ENCODE measurements around the gene HTT.
A peak's percentile ranks its signal among the peaks of the same experiment; 100 is the strongest.

HTT gene

DNA sequence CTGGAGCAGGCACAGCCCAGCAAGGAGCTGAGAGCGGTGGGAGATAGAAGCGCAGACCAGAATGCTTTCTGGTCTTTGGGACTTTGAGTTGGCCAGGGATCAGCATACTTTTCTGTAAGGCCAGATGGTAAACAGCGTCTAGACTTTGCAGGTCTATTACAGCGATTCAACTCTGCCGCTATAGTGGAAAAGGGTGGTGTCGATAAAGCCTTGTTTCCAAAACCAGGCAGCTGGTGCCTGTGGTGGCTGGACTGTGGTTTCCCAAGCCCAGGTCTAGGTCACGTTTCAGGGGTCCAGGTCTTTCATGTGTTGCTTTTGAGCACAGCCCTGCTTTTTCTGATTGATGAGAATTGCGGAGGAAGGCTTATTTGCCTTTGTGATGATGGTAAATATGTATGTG lies 40.2 kb upstream of the HTT start:
- TF ChIP-seq CTCF (IDR thresholded peaks at IDR 0.05; ENCODE audit: insufficient read depth, low read depth, low read length, missing control alignments), result no peak
- DNase-seq (ENCODE audit: low read depth), result no peak
- H3K4me3 ChIP-seq (ENCODE audit: low read depth, low read length), result no peak overlapping the region

DNA sequence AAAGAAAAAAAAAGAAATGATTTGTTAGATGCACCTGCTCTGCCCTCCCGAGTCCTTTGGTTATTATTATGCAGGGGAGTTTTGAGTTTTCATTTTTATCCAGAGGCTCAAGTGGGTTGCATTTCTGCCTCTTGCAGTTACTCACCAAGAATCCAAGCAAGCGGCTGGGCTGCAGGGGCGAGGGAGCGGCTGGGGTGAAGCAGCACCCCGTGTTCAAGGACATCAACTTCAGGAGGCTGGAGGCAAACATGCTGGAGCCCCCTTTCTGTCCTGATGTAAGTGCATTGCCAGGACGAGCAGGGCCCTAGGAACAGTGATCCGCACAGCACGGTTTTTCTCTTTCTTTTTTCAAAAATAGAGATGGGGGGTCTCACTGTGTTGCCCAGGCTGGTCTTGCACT lies 39.2 kb upstream of the HTT start:
- no peak for TF ChIP-seq CTCF (IDR thresholded peaks at IDR 0.05; ENCODE audit: insufficient read depth, low read depth, low read length, missing control alignments)
- no peak for DNase-seq (ENCODE audit: low read depth)
- no peak overlapping the region for H3K4me3 ChIP-seq (ENCODE audit: low read depth, low read length)

DNA sequence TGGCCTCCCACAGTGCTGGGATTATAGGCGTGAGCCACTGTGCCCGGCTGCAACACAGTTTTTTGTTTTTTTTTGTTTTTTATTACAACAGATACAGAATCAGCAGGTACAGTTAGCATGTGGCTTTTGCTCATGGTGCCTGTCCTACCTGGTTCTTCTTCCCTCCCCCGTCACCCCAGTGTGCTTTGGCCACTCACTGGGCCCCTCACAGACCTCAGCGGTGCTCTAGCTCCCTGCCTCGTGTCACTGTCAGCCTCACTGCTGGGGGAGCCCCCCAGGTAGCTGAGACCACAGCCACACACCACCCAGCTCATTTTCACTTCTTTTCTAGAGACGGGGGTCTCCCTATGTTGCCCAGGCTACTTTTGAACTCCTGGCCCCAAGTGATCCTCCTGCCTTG lies 38.8 kb upstream of the HTT start:
- no peak for DNase-seq (ENCODE audit: low read depth)
- H3K4me3 ChIP-seq (ENCODE audit: low read depth, low read length), result no peak overlapping the region
- TF ChIP-seq CTCF (IDR thresholded peaks at IDR 0.05; ENCODE audit: insufficient read depth, low read depth, low read length, missing control alignments), result no peak

DNA sequence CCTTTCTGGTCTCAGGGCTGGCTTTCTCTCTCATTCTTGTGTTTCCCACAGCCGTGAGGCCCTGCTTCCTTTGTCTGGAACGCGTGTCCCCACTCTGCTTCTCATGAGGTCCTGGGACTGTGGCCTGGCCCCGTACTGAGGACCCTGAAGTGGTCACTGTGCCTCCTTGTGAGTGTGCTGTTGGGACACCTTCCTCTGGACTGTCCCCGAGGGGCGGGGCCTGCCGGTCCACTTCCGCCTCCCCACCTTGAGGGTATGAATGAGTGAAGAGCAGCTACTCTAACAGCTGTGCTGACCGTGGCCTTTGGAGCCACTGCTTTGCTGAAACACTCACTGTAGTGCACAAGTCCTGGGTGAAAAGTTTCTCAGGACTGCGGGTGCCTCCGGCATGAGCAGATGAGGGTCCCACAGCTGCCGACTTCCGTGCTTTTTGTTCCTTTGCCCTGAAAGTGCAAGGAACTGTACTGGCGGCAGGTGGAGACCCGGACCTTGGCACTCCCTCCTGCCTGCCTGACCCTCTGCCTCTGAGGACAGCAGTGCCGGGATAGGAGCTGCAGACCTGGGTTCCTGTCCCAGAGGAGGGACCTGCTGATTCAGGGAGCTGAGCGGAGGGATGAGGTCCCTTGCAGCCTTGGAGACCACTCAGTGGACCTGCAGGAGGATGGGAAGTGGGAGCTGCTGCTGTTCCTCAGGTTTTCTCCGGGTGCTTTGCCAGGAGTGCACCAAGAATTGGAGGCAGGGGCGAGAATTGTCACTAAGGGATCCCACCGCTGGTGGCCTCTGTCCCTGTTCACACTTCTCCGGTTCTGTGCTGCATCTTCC lies 38.1 kb upstream of the HTT start:
- H3K4me3 ChIP-seq (ENCODE audit: low read depth, low read length), result no peak overlapping the region
- TF ChIP-seq CTCF (IDR thresholded peaks at IDR 0.05; ENCODE audit: insufficient read depth, low read depth, low read length, missing control alignments), result no peak
- no peak for DNase-seq (ENCODE audit: low read depth)

DNA sequence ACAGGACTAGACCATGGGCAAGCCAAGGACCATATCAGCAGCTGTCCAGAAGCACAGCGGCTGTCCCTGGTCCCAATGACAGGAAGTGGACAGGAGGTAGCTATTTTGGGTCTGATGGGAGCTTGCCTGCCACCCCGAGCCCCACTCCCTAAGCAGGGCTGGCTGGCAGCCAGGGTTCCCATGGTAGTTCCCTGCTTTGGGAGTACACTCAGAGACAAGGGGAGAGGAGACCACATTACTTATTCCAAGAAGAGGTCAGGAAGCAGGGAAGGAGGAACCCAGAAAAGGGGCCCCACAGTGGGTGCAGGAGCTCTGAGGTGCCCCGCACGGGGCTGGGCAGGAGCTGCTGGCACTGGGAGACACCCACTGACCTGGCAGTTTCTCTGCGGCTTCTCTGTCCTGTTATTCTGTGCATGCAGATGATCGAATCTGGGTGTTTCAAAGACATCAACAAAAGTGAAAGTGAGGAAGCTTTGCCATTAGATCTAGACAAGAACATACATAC lies 36.5 kb upstream of the HTT start:
- H3K4me3 ChIP-seq (ENCODE audit: low read depth, low read length), result no peak overlapping the region
- TF ChIP-seq CTCF (IDR thresholded peaks at IDR 0.05; ENCODE audit: insufficient read depth, low read depth, low read length, missing control alignments), result no peak
- peak; percentile 58 for DNase-seq (ENCODE audit: low read depth)

DNA sequence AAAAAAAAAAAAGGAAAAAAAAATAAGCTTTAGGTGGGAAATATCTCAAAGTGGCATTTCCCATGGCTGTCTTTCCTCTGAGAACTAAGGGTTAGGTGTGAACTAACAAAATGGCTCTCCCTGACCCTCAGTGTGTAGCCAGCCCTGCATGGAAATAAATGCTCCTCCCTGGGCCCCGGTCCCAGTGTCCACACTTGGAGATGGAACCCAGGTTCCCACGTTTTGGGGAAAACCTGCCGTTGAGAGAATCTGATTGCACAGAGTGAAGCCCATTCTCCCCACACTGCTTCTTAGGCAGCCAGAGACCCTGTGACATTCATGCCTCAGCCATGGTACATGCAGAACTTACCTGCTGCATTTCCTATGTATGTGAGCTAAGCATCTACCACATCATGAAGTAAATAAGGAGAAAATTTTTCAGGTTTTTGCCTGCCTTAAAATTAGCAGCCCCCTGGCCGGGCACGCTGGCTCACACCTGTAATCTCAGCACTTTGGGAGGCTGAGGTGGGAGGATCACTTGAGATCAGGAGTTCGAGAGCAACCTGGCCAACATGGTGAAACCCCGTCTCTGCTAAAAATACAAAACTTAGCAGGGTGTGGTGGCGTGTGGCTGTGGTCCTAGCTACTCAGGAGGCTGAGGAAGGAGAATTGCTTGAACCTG lies 34.6 kb upstream of the HTT start:
- TF ChIP-seq CTCF (IDR thresholded peaks at IDR 0.05; ENCODE audit: insufficient read depth, low read depth, low read length, missing control alignments), result no peak
- peak overlapping the region; percentile 87 for H3K4me3 ChIP-seq (ENCODE audit: low read depth, low read length)
- DNase-seq (ENCODE audit: low read depth), result no peak
